IPS-20b (cell line): ENCODE measurements around the gene EML4.

Source experiments
- H3K27ac ChIP-seq: one replicate; pipeline ENCODE4 v1.5.1; 2013; ENCODE audit warnings: low read length
- H3K27me3 ChIP-seq: 2 replicates; pipeline ENCODE4 v1.6.1; 2013; ENCODE audit warnings: mild to moderate bottlenecking, low read length, inconsistent platforms; ENCODE audit not compliant: insufficient read depth
- H3K36me3 ChIP-seq: 2 replicates; pipeline ENCODE4 v1.6.1; 2013; ENCODE audit warnings: low read depth, mild to moderate bottlenecking, inconsistent platforms, low read length, moderate library complexity; ENCODE audit not compliant: insufficient read depth
- H3K4me1 ChIP-seq: 2 replicates; pipeline ENCODE4 v1.6.1; 2013; ENCODE audit warnings: mild to moderate bottlenecking, control low read depth, inconsistent platforms, low read length, moderate library complexity; ENCODE audit not compliant: insufficient read depth
- H3K4me3 ChIP-seq: 2 replicates; pipeline ENCODE4 v1.5.1; 2013; ENCODE audit warnings: mild to moderate bottlenecking, low read length, inconsistent platforms
- H3K9ac ChIP-seq: 2 replicates; pipeline ENCODE4 v1.6.1; 2013; ENCODE audit warnings: low read depth, mild to moderate bottlenecking, inconsistent platforms, low read length, moderate library complexity
- H3K9me3 ChIP-seq: 2 replicates; pipeline ENCODE4 v1.6.1; 2013; ENCODE audit warnings: mild to moderate bottlenecking, low read depth, low read length, inconsistent platforms; ENCODE audit not compliant: insufficient read depth

Gene EML4

DNA sequence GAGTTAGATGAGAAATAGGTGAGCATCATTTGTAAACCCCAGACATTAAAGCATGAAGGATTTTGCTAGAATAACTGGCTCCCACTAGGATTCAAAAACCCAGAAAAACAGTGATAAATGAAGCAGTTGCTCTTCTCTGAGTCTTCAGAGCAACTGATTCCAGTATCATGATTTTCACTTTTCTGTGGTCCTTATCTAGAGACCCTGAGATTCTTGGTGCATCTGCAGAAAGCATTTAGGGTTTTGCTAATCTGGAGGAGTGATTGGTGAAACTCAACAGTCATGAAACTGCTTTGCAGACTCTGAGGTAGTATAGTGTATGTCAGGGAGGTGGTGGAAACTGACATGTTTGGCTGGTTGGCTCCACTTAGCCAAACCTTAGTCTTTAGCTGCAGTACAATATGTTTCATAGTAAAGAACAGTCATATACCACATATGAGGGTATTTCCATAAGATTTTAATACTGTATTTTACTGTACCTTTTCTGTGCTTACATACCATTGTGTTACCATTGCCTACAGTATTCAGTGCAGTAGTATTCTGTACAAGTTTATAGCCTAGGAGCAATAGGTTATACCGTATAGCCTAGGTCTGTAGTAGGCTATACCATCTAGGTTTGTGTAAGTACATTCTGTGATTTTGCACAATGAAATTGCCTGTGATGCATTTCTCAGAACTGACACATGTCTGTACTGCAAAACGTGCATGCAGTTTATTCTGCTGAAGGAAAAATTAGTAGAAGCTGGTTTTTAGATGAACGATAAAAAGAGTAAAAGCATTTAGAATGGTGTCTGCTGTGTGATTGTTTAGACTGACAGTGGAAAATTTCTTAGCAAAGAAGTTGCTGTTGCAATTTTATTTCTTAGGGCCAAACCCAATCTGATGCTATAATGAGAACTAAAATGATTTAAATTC is 23.8 kb downstream of the EML4 start:
- Histone ChIP-seq H3K4me3 (no peak overlapping the region), H3K9me3 (no peaks in the 10 kb centered on the region), H3K27me3 (no peaks in the 10 kb centered on the region), H3K27ac (no peak overlapping the region), H3K9ac (no peak overlapping the region), H3K36me3 (no peaks in the 10 kb centered on the region), H3K4me1 (peaks cover 6% of the 10 kb centered on the region; the same call in 1 of the 2 replicates)

- H3K9ac ChIP-seq, result 0 out of 2 replicates have a peak overlapping the region, but pooled peaks have one; percentile 28
- no peaks in the 10 kb centered on the region for H3K27me3 ChIP-seq
- no peaks in the 10 kb centered on the region for H3K9me3 ChIP-seq
- H3K4me3 ChIP-seq, result no peak overlapping the region
- no peaks in the 10 kb centered on the region for H3K36me3 ChIP-seq
- H3K27ac ChIP-seq, result no peak overlapping the region
- peaks cover 6% of the 10 kb centered on the region; the same call in 1 of the 2 replicates for H3K4me1 ChIP-seq
These were observed 24.6 kb downstream of the EML4 start for GRCh38 chr2:42193722-42194187.

DNA sequence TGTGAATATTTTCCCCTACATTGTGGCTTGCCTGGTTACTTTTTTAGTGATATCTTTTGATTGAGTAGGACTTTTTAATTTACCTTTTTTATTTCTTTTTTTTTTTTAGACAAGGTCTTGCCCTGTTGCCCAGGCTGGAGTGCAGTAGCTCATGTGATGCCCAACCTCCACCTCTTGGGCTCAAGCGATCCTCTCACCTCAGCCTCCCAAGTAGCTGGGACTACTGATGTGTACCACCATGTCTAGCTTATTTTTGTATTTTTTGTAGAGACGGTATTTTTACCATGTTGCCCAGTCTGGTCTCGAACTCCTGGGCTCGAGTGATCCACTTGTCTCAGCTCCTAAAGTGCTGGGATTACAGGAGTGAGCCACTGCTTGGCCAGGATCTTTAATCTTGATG is 25.3 kb downstream of the EML4 start:
- Histone ChIP-seq H3K36me3 (no peaks in the 10 kb centered on the region), H3K4me3 (no peak overlapping the region), H3K9ac (no peak overlapping the region), H3K9me3 (no peaks in the 10 kb centered on the region), H3K27ac (no peak overlapping the region), H3K4me1 (peaks cover 6% of the 10 kb centered on the region; the same call in 1 of the 2 replicates), H3K27me3 (no peaks in the 10 kb centered on the region)

GRCh38 chr2:42195559-42195958 is 26.4 kb downstream of the EML4 start:
- no peaks in the 10 kb centered on the region for H3K9me3 ChIP-seq
- H3K4me3 ChIP-seq, result no peak overlapping the region
- no peak overlapping the region for H3K9ac ChIP-seq
- peaks cover 7% of the 10 kb centered on the region; the same call in 1 of the 2 replicates for H3K4me1 ChIP-seq
- no peaks in the 10 kb centered on the region for H3K27me3 ChIP-seq
- H3K27ac ChIP-seq, result no peak overlapping the region
- no peaks in the 10 kb centered on the region for H3K36me3 ChIP-seq

DNA sequence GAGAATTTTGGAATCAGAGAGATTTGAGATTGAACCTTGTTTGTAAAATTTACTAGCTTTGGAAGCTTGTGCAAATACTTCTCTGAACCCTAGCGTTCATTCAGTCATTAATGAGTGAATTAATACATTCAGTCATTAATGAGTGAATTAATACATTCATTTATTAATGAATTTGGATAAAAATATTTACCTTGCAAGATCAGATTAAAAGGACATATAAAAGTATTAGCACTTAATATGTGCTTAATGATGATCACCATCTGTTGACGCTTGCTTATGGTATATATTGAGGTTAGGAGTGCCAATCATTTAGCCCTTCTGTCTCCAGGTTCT is 26.9 kb downstream of the EML4 start:
- H3K27ac ChIP-seq, result no peak overlapping the region
- H3K4me1 ChIP-seq, result peaks cover 10% of the 10 kb centered on the region; the same call in 1 of the 2 replicates

DNA sequence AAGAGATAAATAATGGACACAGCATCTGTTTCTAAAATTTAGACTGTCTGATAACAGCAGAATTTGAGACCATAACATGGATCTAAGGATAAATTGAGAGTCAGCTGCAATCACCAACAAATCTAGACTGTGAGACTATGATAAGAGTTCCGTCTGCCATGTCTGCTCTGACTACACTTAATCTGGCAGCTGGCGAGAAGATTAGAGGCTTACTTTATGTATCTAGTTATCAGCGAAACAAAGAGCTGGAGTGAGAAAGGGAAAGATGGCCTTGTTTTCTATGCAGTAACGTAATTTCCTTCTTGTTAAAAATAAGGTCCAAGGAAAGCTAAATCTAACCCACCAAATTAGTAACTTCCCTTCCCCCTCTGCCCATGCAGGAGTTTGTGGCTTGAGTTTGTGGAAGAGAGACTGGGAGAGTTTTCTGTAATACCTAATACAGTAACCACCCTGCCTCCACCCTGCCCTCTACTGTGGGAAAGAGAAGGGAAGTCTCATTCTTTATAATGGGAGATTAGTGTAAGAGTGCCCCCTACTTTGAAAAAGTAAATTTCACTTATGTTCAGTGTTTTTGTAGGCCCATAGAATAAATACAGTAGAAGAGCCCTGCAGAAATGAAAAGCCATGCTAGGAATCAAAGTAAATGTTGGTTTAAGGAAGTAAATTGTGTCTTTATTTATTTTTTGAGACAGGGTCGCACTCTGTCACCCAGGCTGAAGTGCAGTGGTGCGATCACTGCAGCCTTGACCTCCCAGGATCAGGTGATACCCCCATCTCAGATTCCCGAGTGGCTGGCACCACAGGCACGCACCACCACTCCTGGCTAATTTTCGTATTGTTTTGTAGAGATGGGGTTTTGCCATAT is 27.5 kb downstream of the EML4 start:
- no peaks in the 10 kb centered on the region for H3K36me3 ChIP-seq
- no peaks in the 10 kb centered on the region for H3K9me3 ChIP-seq
- no peak overlapping the region for H3K27ac ChIP-seq
- H3K4me1 ChIP-seq, result peaks cover 10% of the 10 kb centered on the region; the same call in 1 of the 2 replicates
- H3K9ac ChIP-seq, result no peak overlapping the region; the same call in 1 of the 2 replicates
- H3K4me3 ChIP-seq, result no peak overlapping the region
- no peaks in the 10 kb centered on the region for H3K27me3 ChIP-seq

More for the DNA sequence above, 26.9 kb downstream of the EML4 start:
- H3K9ac ChIP-seq, result no peak overlapping the region; the same call in 1 of the 2 replicates
- no peaks in the 10 kb centered on the region for H3K27me3 ChIP-seq
- no peak overlapping the region for H3K4me3 ChIP-seq
- no peaks in the 10 kb centered on the region for H3K9me3 ChIP-seq
- no peaks in the 10 kb centered on the region for H3K36me3 ChIP-seq

DNA sequence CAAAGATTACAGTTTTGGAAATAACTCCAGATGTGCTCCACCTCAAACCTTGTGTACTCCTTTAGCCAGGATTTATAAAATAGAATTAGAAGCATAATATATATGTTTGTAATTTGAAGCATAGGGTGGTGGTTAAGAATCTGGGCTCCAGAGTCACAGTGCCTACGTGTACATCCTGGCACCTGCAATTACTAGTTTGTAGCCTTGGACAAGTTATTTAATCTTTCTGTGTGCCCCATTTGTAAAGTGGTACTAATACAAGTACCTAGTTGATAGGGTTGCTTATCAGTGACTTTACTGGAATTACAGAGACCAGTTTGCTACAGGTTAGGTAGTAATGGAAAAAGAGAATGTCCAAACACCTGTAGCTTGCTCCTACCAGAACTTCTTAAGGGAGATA is 28.6 kb downstream of the EML4 start:
- no peak overlapping the region for H3K9ac ChIP-seq
- no peak overlapping the region for H3K4me3 ChIP-seq
- no peaks in the 10 kb centered on the region for H3K27me3 ChIP-seq
- peaks cover 10% of the 10 kb centered on the region; the same call in 1 of the 2 replicates for H3K4me1 ChIP-seq
- no peaks in the 10 kb centered on the region for H3K36me3 ChIP-seq
- H3K9me3 ChIP-seq, result no peaks in the 10 kb centered on the region
- no peak overlapping the region for H3K27ac ChIP-seq

DNA sequence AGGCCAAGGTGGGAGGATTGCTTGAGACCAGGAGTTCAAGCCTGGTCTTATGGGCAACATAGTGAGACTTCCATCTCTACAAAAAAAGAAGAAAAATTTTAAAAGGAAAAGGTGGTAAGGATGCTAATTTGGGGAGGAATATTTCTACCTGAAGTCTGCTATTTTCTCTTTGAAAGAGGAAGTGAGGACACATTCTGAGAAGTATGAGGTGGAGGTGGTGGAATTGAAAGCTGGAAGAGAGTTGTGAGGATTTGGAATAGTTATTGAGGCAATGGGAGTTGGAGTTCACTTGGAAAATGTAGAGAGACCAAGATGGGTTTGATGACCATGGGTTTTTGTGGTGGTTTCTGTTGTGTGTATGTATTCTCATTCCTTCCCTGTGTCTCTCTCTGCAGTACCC is 29.3 kb downstream of the EML4 start:
- no peak overlapping the region for H3K9ac ChIP-seq
- no peaks in the 10 kb centered on the region for H3K27me3 ChIP-seq
- H3K27ac ChIP-seq, result no peak overlapping the region
- no peaks in the 10 kb centered on the region for H3K36me3 ChIP-seq
- H3K4me3 ChIP-seq, result no peak overlapping the region
- peaks cover 10% of the 10 kb centered on the region; the same call in 1 of the 2 replicates for H3K4me1 ChIP-seq
- H3K9me3 ChIP-seq, result no peaks in the 10 kb centered on the region

DNA sequence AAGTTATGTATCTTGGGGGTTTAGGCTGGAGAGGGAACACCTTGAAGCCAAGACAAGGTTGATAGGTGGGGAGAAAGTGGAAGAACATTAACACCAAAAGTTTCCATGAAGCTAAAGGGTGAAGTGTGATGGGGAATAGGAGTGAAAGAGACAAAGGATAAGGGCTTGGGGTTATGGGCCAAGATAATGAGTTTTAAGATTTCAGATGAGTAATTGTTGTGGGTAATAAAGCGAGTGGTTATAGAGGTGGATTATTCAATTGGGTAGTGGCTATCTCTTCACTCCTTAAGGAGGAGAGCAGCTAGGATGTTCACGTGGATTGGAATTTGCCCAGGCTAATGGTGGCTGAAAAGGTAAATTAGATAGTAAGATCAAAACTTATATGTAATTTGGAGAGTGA is 29.8 kb downstream of the EML4 start:
- Histone ChIP-seq H3K27me3 (no peaks in the 10 kb centered on the region), H3K4me1 (peaks cover 10% of the 10 kb centered on the region; the same call in 1 of the 2 replicates), H3K9me3 (no peaks in the 10 kb centered on the region), H3K27ac (no peak overlapping the region), H3K9ac (no peak overlapping the region), H3K4me3 (no peak overlapping the region), H3K36me3 (no peaks in the 10 kb centered on the region)

- Histone ChIP-seq H3K36me3 (no peaks in the 10 kb centered on the region), H3K27me3 (no peaks in the 10 kb centered on the region), H3K27ac (no peak overlapping the region), H3K4me1 (peaks cover 10% of the 10 kb centered on the region; the same call in 1 of the 2 replicates), H3K9ac (no peak overlapping the region), H3K9me3 (no peaks in the 10 kb centered on the region), H3K4me3 (no peak overlapping the region)
These were observed 30.5 kb downstream of the EML4 start for GRCh38 chr2:42199626-42200025.

GRCh38 chr2:42200926-42201855 is 32.0 kb downstream of the EML4 start:
- Histone ChIP-seq H3K36me3 (no peaks in the 10 kb centered on the region), H3K9ac (no peak overlapping the region), H3K27me3 (no peaks in the 10 kb centered on the region), H3K9me3 (no peaks in the 10 kb centered on the region), H3K4me3 (no peak overlapping the region), H3K4me1 (peaks cover 9% of the 10 kb centered on the region; the same call in 1 of the 2 replicates), H3K27ac (no peak overlapping the region)
